HCT116 (cell line): ENCODE measurements around the gene CENPK. TPM values are rescaled to one million over a fixed set of nuclear protein-coding genes. Genes with fewer than 3 reads are reported as not detected.

Experiments used
- ATAC-seq: fragments of 200-7000 bp; cut with Tn5 transposase; 2 replicates; pipeline ENCODE4 v1.9.1; 2020; ENCODE audit warnings: mild to moderate bottlenecking, moderate library complexity
- BruUV-seq: library from RNA; stranded (reverse); fragments of 400-500 nt; replicated peaks from 2 replicates; lab custom pipeline; 2021; lab: Mats Ljungman, UMichigan
- CTCF ChIA-PET: fragments of 300-600 bp; sonication (Branson Sonifier 250); formaldehyde crosslinking; loops from one replicate; lab custom pipeline; 2021; ENCODE audit warnings: antibody characterized with exemption; lab: Charles Lee
- POLR2A ChIA-PET: fragments of 300-600, 350-600 bp; sonication (Branson Sonifier 250); formaldehyde crosslinking; loops from one replicate; lab custom pipeline; 2021; ENCODE audit warnings: antibody characterized with exemption; lab: Charles Lee
- RAD21 ChIA-PET, 2 experiments: fragments of 300-600 bp; sonication (Branson Sonifier 250); formaldehyde crosslinking; loops; one replicate each; lab custom pipeline; 2023; ENCODE audit warnings: low total read pairs in 2 of 2; ENCODE audit not compliant: uncharacterized antibody in 2 of 2, unreplicated experiment in 2 of 2, low non-redundant PET in 1 of 2; lab: Charles Lee
- DNase-seq: peaks from one replicate; pipeline ENCODE4 v3.0.0-alpha.2; 2010; ENCODE audit warnings: low read depth, low spot score
- H2AFZ ChIP-seq: fragments of 200-600 bp; shearing (Covaris generic), sonication (generic); 2 replicates; pipeline ENCODE4 v1.6.1; 2017; ENCODE audit warnings: low read depth, mixed run types, mixed read lengths, antibody characterized with exemption, low read length; ENCODE audit not compliant: poor library complexity, severe bottlenecking
- H3K27ac ChIP-seq: 2 replicates; pipeline ENCODE4 v1.5.1; 2012; ENCODE audit warnings: low read depth, low read length
- H3K27me3 ChIP-seq: fragments of 200-600 bp; sonication (generic); 2 replicates; pipeline ENCODE4 v1.6.1; 2016; ENCODE audit warnings: mixed run types, low read length, mixed read lengths; ENCODE audit not compliant: insufficient read depth
- H3K36me3 ChIP-seq, 2 experiments: fragments of 200-500 bp in 1 of 2; fragments of 200-600 bp in 1 of 2; sonication (Bioruptor generic) in 1 of 2; sonication (generic) in 1 of 2; 2 replicates each; pipeline versions ENCODE4 v1.5.1 to v1.6.1; 2014 to 2016; ENCODE audit warnings: low read length in 2 of 2, inconsistent platforms in 1 of 2, mixed read lengths in 1 of 2, mixed run types in 1 of 2; ENCODE audit not compliant: insufficient read depth in 2 of 2, control insufficient read depth in 1 of 2
- H3K4me1 ChIP-seq, 2 experiments: fragments of 200-600 bp in 1 of 2; sonication (generic) in 1 of 2; 2 replicates each; pipeline versions ENCODE4 v1.5.1 to v1.6.1; 2012 to 2017; ENCODE audit warnings: low read length in 2 of 2, inconsistent platforms in 1 of 2, mild to moderate bottlenecking in 1 of 2, mixed read lengths in 1 of 2, mixed run types in 1 of 2, moderate library complexity in 1 of 2; ENCODE audit not compliant: insufficient read depth in 2 of 2, control insufficient read depth in 1 of 2
- H3K4me2 ChIP-seq: fragments of 200-600 bp; sonication (generic); 2 replicates; pipeline ENCODE4 v1.6.1; 2017; ENCODE audit warnings: mixed run types, low read length, mixed read lengths
- H3K4me3 ChIP-seq, 2 experiments: fragments of 200-600 bp in 1 of 2; sonication (generic) in 1 of 2; replicated peaks in 1 of 2; 2 replicates each; pipeline ENCODE4 v1.5.1; 2011 to 2016; ENCODE audit warnings: low read length in 2 of 2, control low read depth in 1 of 2, low read depth in 1 of 2, mild to moderate bottlenecking in 1 of 2, mixed read lengths in 1 of 2, mixed run types in 1 of 2
- H3K79me2 ChIP-seq: fragments of 200-600 bp; sonication (generic); 2 replicates; pipeline ENCODE4 v1.6.1; 2017; ENCODE audit warnings: mild to moderate bottlenecking, mixed run types, low read length, moderate library complexity, mixed read lengths; ENCODE audit not compliant: insufficient read depth
- H3K9ac ChIP-seq: fragments of 200-600 bp; sonication (generic); 2 replicates; pipeline ENCODE4 v1.6.1; 2016; ENCODE audit warnings: low read length, mixed read lengths
- H3K9me2 ChIP-seq: fragments of 200-600 bp; sonication (generic), shearing (Covaris generic); 2 replicates; pipeline ENCODE4 v1.6.1; 2017; ENCODE audit warnings: mixed run types, mild to moderate bottlenecking, moderate library complexity; ENCODE audit not compliant: insufficient read depth
- H3K9me3 ChIP-seq, 2 experiments: fragments of 200-500 bp in 1 of 2; fragments of 200-600 bp in 1 of 2; sonication (Bioruptor generic) in 1 of 2; sonication (generic) in 1 of 2; 2 replicates each; pipeline ENCODE4 v1.6.1; 2014 to 2017; ENCODE audit warnings: low read length in 2 of 2, mixed read lengths in 2 of 2, inconsistent platforms in 1 of 2, low read depth in 1 of 2, mild to moderate bottlenecking in 1 of 2, mixed run types in 1 of 2, moderate library complexity in 1 of 2; ENCODE audit not compliant: control insufficient read depth in 1 of 2, insufficient read depth in 1 of 2
- H4K20me1 ChIP-seq: fragments of 200-600 bp; sonication (generic), shearing (Covaris generic); 2 replicates; pipeline ENCODE4 v1.6.1; 2017; ENCODE audit warnings: mixed run types, mild to moderate bottlenecking, moderate library complexity; ENCODE audit not compliant: insufficient read depth
- ATF3 ChIP-seq: IDR thresholded peaks from 2 replicates; pipeline ENCODE4 v1.6.1; 2012
- CEBPB ChIP-seq: IDR thresholded peaks from 2 replicates; pipeline ENCODE4 v1.6.1; 2012; ENCODE audit warnings: low read depth
- CTCF ChIP-seq, 3 experiments: fragments of 200-600 bp in 1 of 3; sonication (generic) in 1 of 3; IDR thresholded peaks in 2 of 3; conservative IDR thresholded peaks in 1 of 3; 2 replicates each; pipeline ENCODE4 v1.5.1; 2012 to 2017; ENCODE audit warnings: low read depth in 2 of 3, low read length in 2 of 3, antibody characterized with exemption in 1 of 3, borderline replicate concordance in 1 of 3, control low read depth in 1 of 3, mild to moderate bottlenecking in 1 of 3, mixed read lengths in 1 of 3, mixed run types in 1 of 3, moderate library complexity in 1 of 3; ENCODE audit not compliant: insufficient read depth in 1 of 3
- EGR1 ChIP-seq: IDR thresholded peaks from 2 replicates; pipeline ENCODE4 v1.6.1; 2012; ENCODE audit warnings: low read depth
- ELF1 ChIP-seq: IDR thresholded peaks from 2 replicates; pipeline ENCODE4 v1.6.1; 2012; ENCODE audit warnings: low read depth, borderline replicate concordance
- EZH2 ChIP-seq: fragments of 200-600 bp; sonication (generic); IDR thresholded peaks from 2 replicates; pipeline ENCODE4 v1.6.1; 2017; ENCODE audit warnings: antibody characterized with exemption, mixed run types
- FOSL1 ChIP-seq: IDR thresholded peaks from 2 replicates; pipeline ENCODE4 v1.6.1; 2012; ENCODE audit warnings: low read depth
- POLR2A ChIP-seq: IDR thresholded peaks from 2 replicates; pipeline ENCODE4 v1.7.0; 2011; ENCODE audit warnings: borderline replicate concordance; ENCODE audit not compliant: insufficient read depth, insufficient read length; ENCODE audit errors: extremely low read depth
- POLR2AphosphoS5 ChIP-seq: IDR thresholded peaks from 2 replicates; pipeline ENCODE4 v1.6.1; 2011; ENCODE audit warnings: mild to moderate bottlenecking, low read depth, low read length, moderate library complexity
- RAD21 ChIP-seq: IDR thresholded peaks from 2 replicates; pipeline ENCODE4 v1.6.1; 2012; ENCODE audit warnings: low read depth, mild to moderate bottlenecking
- REST ChIP-seq: IDR thresholded peaks from 2 replicates; pipeline ENCODE4 v1.6.1; 2012; ENCODE audit warnings: low read depth
- SIN3A ChIP-seq: IDR thresholded peaks from 2 replicates; pipeline ENCODE4 v1.6.1; 2012; ENCODE audit warnings: low read depth
- SP1 ChIP-seq: IDR thresholded peaks from 2 replicates; pipeline ENCODE4 v1.6.1; 2012; ENCODE audit warnings: low read depth
- SRF ChIP-seq: IDR thresholded peaks from 2 replicates; pipeline ENCODE4 v1.6.1; 2012; ENCODE audit warnings: low read depth
- YY1 ChIP-seq: IDR thresholded peaks from 2 replicates; pipeline ENCODE4 v1.6.1; 2011; ENCODE audit warnings: low read length, low read depth, moderate library complexity, mild to moderate bottlenecking; ENCODE audit not compliant: insufficient replicate concordance; ENCODE audit errors: extremely low read depth
- ZBTB33 ChIP-seq: IDR thresholded peaks from 2 replicates; pipeline ENCODE4 v1.6.1; 2011; ENCODE audit warnings: mild to moderate bottlenecking, low read length, moderate library complexity; ENCODE audit not compliant: insufficient replicate concordance; ENCODE audit errors: extremely low read depth
- ZFX ChIP-seq: fragments of 450-650 bp; IDR thresholded peaks from 2 replicates; pipeline ENCODE4 v1.6.1; 2017
- ZNF274 ChIP-seq: fragments of 200-500 bp; sonication (Bioruptor generic); IDR thresholded peaks from 2 replicates; pipeline ENCODE4 v1.6.1; 2014; ENCODE audit warnings: mild to moderate bottlenecking, low read depth, low read length, inconsistent platforms
- intact Hi-C: fragments of 100-400 bp; cut with micrococcal nuclease; formaldehyde crosslinking; loops from 2 replicates; pipeline ENCODE4 v1.10.0; 2022
- total RNA-seq: library from RNA; stranded (reverse); gene quantifications from one replicate; pipeline ENCODE4 v1.2.1, GENCODE V29; 2021; ENCODE audit not compliant: unreplicated experiment

The CENPK gene
- total RNA-seq, 1 experiment from 2014 or later = 21.4 TPM

GRCh38 chr5:65539827-65540226 is 23.1 kb downstream of the CENPK start:
- ChIA-PET RAD21 (no interaction called here), POLR2A (no interaction called here), CTCF (no interaction called here)
- no peak overlapping the region for H2AFZ ChIP-seq
- no peaks in the 10 kb centered on the region for H4K20me1 ChIP-seq
- no peak overlapping the region for H3K9ac ChIP-seq
- no peak; the same call in 1 of the 2 replicates for ATAC-seq
- no peaks in the 10 kb centered on the region for H3K79me2 ChIP-seq
- DNase-seq = no peak
- H3K4me3 ChIP-seq = no peak overlapping the region
- H3K36me3 ChIP-seq = 0 out of 4 replicates have a peak, but pooled peaks cover 4 to 15% of the 10 kb centered on the region in 2 experiments
- no peak overlapping the region for H3K4me2 ChIP-seq
- intact Hi-C loops = no loop called here
- no peak overlapping the region for H3K27ac ChIP-seq
- no peaks in the 10 kb centered on the region for H3K27me3 ChIP-seq
- no peak for TF ChIP-seq CEBPB
- TF ChIP-seq ELF1 = no peak
- no peak for TF ChIP-seq RAD21
- TF ChIP-seq REST = no peak
- TF ChIP-seq ZFX = no peak
- TF ChIP-seq SP1 = no peak
- TF ChIP-seq SRF = no peak
- no peak for TF ChIP-seq POLR2A
- TF ChIP-seq ATF3 = no peak
- TF ChIP-seq CTCF (IDR thresholded peaks at IDR 0.05 in 2 of 3, conservative IDR thresholded peaks at IDR 0.05 in 1 of 3; ENCODE audit: borderline replicate concordance in 1 of 3, insufficient read depth in 1 of 3, low read depth in 2 of 3, low read length in 2 of 3) = no peak
- no peak for TF ChIP-seq EZH2
- TF ChIP-seq FOSL1 = no peak
- TF ChIP-seq ZBTB33 = no peak
- TF ChIP-seq SIN3A = no peak
- no peak for TF ChIP-seq YY1
- no peak for TF ChIP-seq EGR1
- TF ChIP-seq POLR2AphosphoS5 = no peak
- no peak for TF ChIP-seq ZNF274
- H3K4me1 ChIP-seq = no peaks in the 10 kb centered on the region
- H3K9me3 ChIP-seq = no peaks in the 10 kb centered on the region
- H3K9me2 ChIP-seq = no peaks in the 10 kb centered on the region
- no TSS peak for BruUV-seq
